GM21367 (cell line): ENCODE results near the gene EXOSC7.
"Not testable (repeated sequence)": the region's sequence is repeated elsewhere in the genome, so short reads cannot be mapped to it uniquely, and the experiment has no call there.

Source experiments
- ATAC-seq: cut with Tn5 transposase; IDR thresholded peaks from one replicate; pipeline ENCODE4 v1.9.1; 2021; ENCODE audit not compliant: unreplicated experiment

EXOSC7 gene

DNA sequence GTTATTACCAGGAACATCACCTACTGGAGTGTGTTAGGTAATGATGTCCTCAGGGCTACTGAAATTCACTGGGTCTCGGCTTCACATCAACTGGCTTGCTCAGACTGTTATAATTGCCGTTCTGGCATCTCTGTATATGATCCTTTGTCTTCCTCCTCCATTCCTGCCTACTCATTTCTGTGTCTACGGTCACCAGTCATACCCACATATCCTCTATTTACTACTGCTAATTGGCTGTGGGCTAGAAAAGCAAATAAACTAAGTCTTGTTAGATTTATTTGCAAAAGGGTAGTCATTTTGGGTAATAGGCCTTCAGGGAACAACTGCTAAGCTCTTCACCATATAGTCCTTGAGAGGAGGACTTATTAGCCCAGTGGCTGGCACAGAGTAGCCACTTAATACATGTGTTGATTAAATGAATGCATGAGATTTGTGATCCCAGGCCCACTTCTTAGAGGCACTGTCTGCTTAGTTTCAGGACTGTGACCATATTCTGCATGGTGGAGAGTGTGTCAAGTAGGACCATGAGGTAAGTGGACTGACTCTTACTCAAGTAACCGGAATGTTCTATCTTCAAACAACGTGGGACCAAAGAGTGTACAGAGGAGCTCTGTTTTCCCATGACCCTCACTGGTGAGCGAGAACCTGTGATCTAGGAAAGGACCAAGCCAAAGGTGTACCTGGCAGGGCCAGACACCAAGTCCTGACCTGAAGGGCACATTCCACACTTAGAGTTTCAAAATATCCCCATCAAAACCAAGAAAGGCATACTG lies 13.2 kb upstream of the EXOSC7 start:
- ATAC-seq = no peak

DNA sequence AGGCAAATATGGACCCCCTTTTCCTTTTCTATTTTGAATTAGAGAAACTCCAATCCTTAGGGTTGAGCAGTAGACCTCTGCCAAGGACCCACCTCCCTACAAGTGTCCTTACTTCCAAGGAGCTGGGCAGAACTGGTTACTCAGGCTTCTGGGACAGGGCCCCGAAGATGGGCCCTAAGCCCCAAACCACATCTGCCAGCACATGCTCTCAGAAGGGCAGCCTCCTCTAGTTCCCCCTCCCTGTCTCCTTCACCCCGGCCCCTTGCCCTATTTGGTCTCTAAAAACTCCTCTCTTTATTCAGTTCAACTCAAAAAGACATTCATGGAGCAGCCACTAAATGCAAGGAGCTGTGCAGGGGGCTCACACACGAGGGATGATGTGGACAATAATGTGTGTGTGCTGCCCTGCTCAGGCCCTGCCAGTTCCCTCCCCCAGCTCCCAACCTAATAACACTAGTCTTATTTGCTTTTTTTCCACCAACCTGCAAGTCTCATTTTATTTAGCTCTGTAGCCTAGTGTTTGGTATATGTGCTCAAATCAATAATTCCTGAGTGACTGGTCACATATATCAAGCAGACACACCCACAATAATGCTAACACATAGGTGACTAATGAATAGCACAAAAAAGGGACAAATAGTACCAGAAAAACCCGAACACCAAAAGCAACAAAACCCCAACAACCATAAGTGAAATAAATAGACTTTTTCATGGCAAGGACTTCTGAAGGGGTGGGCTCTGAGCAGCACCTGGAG lies 12.3 kb upstream of the EXOSC7 start:
- ATAC-seq = no peak

DNA sequence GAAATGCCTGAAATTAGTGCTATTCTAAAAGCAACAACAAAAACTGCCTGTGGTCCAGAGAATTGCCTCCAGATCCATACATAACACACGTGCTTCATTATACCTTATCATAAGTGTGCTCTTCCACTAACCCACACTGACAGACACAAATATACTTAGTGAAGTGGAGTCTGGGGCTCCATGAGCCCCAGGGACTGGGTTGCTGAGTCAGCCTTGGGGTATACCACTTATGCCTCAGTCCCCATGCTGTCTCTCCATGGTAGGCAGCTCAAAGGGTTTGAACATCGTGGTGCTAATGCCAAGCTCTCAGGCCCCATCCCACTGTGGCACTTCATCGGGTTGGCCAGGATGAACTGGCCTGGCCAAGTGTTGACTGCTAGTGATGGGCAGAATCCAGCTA lies 10.9 kb upstream of the EXOSC7 start:
- no peak for ATAC-seq

DNA sequence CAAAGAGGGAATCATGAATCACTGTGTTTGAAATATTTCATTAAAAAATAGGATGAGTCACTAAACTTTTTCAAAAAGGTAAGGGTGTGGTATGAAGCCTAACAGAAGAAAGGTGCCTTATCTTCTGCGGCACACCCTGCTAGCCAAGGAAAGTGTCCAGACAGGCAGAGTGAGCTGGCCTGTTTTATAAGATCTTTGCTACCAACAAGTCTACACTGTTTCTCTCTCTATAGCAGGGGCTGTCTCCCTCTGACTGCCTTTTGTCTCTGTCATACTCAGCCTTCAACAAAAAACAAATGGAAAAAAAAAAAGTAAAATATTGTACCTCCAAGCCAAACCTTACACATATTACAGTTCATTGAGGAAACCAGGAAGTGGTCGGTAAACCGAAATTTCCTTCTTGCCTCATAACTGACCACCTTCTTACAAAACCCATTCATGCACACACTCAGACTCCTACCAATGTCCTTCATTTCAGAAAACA lies 9.2 kb upstream of the EXOSC7 start:
- ATAC-seq = no peak

DNA sequence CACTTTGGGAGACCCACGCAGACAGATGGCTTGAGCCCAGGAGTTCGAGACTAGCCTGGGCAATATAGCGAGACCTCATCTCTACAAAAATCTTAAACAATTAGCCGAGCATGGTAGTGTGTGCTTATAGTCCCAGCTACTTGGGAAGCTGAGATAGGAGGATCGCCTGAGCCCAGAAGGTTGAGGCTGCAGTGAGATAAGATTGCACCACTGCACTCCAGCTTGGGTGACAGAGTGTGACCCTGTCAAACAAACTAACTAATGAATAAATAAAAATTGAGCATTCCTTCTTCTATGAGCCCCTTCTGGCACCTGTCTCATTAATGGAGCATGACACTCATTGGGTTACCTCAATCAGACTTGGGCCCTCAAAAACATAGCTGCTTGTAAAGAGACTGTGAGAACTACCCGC lies 7.6 kb upstream of the EXOSC7 start:
- ATAC-seq = no peak

DNA sequence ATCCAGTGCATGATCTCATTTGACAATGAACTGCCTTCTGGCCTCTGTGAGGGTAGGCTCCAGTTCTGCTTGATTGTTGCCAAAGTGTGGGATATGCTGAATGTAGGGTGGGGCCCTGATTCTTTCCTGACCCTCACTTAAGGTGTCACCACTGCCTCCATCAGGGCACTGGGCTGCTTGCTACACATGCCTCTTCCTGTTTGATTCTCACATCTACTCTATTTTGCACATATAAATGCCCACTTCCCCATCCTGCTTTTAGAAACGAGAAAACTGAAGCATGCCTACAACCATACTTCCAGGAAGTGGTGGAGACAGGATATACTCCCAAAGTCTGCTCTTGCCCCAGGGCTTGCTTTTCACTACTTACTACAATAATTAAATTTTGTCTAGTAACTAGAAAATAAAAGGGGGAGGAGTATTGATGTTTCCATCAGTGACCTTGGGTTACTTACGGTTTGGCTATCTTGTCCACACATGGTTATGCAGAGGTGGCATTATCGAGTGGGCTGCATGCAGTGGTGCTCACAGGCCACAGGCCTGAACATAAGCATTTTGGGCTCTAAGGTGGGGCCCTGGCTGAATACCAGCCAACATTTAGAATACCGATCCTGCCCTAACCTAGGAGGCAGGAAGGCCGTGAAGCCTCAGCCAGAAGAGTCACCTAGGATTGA lies 6.8 kb upstream of the EXOSC7 start:
- no peak for ATAC-seq

DNA sequence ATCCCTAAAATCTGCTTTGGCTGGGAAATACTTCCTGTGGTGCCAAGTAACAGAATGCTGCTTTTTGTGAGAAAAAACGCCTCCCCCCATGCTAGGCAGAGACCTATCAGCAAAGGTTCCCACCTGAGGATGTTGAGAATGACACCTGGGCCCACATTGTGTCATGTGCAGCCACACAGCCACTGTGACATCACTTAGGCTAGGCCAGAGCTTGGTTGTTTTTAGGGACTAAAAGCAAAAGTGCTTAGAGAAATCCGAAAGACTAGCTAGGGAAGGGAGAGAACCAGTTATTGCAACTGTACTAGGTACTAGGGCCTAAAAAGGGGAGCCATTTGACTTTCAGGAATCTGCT lies 6.2 kb upstream of the EXOSC7 start:
- no peak for ATAC-seq

DNA sequence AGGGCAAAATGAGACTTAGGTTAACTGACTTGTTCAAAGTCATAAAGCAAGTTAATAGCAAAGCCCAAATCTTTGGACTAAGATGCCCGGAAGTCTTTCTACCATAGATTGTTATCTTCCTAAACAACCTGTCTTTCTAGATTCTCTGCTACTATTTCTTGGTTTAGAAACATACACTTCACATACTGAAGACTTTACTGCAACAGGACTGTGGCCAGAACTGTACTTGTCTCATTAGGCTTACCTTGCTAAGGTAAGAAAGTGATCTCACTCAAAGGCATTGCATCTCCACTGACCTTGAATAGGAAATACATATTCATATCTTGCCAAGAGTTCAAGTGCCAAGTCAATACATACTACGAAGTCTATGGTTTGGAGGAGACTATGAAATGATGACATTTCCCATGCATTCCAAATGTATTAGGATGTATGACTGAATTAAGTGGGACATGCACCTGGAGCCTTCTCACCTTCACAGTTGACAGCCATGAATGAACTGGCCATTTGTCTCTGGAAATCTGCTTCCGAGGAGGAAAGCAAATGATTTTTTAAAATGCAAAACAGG lies 5.0 kb upstream of the EXOSC7 start:
- ATAC-seq = no peak

DNA sequence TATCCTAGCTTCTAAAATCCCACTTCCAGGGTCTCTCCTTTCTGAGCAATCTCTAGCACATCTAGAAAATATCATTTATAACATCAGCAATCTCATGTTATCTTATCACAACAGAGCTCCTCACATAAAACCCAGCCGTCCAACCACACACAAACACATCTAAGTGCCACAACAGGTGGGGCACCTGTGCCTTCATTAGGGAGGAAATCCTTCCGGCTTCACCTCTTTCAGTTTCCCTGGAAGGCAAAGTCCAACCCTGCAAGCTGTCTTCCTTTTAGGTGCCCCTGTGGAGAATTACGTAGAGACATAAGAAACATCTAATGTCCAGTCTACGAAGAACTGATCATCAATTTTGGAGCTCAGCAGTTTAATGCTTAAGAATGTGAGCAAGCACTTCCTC lies 1.6 kb upstream of the EXOSC7 start:
- ATAC-seq = no peak

DNA sequence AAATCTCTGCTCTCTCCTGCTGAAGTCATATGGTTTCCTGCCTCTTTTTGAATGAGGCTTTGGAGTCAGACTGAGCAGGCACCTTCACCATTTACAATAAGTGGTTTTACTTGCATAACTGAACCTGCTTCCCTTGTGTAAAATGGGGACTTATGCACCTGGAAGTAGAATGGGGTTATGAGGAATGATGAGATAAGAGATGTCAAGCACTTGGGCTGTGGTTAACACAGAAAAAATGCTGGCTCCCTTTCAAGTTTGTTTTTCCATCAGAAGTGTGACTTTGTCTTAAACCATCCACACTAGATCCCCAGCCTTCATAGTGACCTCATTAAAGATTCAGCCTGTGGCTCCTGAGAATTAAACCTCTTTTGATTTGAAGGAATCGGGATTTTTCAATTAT lies 5.2 kb downstream of the EXOSC7 start:
- no peak for ATAC-seq

DNA sequence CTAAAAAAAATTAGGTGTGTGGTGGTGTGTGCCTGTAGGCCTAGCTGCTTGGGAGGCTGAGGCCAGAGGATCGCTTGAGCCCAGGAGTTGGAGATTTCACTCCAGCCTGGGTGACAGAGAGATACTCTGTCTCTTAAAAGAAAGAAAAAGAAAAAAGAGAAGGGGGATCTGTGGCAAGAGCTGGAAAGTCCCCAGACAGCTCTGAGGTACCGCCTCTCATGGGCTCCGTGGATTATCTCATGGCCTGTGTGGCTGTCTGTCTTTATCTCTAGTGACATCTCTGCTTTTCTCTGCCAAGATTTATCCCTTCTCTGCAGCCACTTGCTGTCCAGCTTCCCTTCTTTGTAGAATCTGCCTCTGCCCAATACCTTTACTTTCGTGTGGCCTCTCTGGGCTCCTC lies 5.7 kb downstream of the EXOSC7 start:
- ATAC-seq = no peak

DNA sequence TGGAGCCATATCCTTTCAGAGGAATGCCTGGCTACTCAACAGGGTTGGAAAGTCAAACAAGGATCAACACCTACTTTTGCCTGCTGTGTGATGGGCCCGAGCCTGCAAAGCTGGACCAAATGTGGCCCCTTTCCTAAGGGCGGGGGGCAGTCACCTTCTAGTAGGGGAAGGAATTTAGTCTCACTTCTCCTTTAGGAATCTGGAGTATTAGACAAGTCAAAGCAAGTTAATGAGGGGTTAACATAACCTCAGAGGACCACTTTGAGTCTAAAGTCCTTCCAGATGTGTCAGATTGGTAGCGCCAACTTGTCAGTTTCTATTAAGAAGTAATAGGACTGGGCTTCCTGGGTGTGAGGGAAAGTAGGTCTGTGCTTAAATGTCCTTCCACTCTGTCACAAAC lies 6.8 kb downstream of the EXOSC7 start:
- no peak for ATAC-seq

DNA sequence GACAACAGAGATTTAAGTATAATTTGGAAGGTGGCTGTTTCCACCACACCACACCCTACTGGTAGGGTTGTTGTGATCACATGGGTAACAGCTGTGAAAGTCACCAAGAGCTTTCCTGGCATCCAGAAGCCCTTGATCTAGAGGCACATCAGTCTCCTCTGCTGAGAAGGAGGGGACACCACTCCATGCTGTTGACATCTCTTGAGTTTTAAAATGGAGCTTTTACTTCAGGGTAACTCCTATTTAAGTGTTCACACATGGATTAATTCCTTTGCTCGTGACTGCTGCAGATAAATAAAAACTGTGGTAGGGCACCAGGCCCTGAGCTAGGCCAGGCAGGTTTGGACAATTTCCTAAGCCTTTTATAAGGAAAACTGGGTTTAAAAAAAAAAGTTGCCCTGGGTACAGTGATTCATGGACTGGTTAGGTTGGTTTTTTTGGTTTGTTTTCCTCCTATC lies 7.5 kb downstream of the EXOSC7 start:
- ATAC-seq = no peak

DNA sequence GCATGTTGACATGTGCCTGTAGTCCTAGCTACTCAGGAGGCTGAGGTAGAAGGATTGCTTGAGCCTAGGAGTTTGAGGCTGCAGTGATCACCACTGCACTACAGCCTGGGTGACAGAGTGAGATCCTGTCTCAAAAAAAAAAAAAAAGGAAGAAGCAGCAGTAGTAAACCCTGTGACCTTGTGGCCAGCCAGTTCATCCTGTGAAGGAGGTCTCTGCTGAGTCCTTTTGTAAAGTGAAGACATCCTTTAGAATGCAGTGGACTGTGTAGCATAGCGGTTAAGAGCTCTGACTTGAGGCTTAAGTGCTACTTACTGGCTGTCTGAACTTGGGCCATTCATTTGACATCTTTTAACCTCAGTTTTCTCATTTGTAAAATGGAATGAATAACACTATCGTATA lies 8.3 kb downstream of the EXOSC7 start:
- no peak for ATAC-seq

DNA sequence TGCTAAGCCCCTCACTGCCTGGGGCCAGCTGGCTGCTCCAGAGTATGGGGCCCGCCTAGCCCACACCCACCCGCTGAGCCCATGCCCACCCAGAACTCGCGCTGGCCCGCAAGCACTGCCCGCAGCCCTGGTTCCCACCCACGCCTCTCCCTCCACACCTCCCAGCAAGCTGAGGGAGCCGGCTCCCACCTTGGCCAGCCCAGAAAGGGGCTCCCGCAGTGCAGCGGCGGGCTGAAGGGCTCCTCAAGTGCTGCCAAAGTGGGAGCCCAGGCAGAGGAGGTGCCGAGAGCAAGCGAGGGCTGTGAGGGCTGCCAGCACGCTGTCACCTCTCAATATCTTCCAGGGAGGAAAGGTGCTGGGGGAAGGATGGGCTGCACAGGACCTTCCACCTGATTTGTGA lies 10.3 kb downstream of the EXOSC7 start:
- ATAC-seq = not testable (repeated sequence)

DNA sequence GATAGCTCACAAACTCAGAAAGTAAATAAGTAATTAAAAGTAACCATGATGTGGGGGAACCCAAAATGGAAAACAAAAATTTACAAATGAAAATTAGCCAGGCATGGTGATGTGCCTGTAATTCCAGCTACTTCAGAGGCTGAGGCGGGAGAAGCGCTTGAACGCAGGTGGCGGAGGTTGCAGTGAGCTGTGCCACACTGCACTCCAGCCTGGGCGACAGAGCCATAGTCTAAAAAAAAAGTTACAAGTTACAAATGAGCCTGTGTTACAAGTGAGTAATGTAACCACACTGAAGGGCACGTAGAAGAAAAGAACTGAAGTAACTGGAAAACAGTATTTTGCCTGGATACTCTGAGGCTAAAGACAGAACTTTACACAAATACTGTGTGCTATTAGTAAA lies 11.3 kb downstream of the EXOSC7 start:
- no peak for ATAC-seq

DNA sequence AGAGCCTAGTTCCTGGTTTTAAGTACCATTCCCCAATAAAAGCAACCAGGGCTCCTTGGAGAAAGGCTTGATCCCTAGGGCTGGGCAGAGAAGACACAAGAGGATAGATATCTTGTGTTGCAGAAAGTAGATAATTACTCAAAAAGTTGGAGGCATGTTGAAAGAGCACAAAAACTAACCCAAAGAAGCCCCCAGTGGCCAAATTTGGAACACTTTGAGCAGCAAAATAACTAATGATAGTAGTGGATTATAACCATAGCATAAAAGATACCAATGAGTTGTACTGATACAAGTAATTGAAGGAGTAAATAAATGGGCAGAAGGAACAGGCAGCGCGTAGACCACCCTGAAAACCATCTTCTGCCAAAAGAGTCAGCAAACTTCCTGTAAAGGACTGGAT lies 12.0 kb downstream of the EXOSC7 start:
- ATAC-seq = no peak

DNA sequence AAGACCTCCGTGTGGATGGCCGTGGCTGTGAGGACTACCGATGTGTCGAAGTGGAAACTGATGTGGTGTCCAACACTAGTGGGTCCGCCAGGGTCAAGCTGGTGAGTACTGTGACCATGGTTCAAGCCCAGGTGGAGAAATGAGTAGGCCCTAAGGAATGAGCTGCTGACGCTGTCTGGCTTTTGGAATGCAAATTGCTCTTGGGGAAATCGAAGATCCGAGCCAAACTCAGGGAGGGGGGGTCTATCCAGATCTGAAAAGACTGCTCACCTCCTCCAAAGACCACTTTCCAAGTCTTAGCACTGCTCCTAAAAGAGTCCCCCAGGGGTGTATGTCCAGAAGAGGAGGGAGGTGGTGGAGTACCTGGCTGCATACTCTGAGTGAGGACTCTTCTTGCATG lies 13.1 kb downstream of the EXOSC7 start:
- no peak for ATAC-seq

DNA sequence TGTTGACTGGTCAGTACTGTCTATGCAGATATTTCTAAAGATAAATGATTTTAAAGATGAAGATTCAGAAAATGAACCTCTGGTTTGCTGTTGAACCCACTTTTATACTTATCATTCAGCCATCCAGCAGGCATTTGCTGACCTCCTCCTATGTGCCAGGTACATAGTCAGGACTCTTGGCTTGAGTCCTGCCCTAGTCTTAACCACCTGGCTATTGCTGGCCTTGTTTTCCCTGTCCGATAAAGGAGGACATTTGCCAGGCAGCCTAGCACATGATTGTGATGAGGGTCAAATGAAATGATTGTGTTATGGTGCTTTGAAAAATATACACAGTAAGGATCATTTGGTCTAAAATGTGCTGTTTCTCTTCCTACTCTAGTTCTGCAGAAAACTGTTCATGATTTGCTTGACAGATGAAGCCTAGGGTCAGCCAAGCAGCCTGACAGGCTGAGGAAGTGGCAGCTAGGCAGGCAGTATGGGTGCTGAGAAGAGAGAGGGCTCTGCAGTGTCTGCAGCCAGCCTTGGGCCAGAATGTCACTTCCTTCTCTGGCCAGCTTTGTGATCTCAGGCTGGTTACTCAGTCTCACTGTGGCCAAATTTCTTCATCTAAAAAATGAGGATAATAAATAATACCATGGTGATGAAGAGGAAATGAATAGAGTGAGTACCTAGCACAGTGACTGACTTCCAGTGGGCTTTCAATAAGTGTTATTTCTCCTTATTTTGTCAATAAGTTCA lies 13.8 kb downstream of the EXOSC7 start:
- ATAC-seq = no peak

DNA sequence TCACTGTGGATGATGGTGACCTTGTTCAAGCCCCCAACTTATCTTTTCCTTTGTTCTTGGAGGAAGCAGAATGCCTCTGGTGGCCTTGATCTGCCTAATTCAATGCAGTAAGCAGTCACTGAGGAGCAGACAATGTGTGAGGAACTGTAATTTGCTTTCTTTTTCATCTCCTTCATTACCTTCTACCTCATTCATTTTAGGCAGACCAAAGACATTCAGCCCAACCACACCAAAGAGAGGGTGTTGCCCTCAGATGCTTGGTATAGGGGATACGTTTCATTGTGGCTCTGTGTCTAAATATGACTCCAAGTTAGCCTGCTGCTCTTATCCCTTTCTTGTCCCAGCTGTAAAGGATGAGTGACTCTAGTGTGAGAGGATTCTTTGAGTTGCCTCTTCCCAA lies 15.3 kb downstream of the EXOSC7 start:
- no peak for ATAC-seq
